Natural killer cell (primary cell): ENCODE results near the gene CDK14. TPM values are rescaled to one million over a fixed set of nuclear protein-coding genes. Genes with fewer than 3 reads are reported as not detected.

Source experiments
- ATAC-seq, 3 donors: fragments of 150-1000 bp in 2 of 3; fragments of 200-7000 bp in 1 of 3; cut with Tn5 transposase; 1 replicate in 1 of 3; 2 replicates in 2 of 3; pipeline ENCODE4 v1.10.0; 2021; ENCODE audit warnings: mild to moderate bottlenecking in 2 of 3, moderate library complexity in 2 of 3
- DNase-seq, 2 donors: peaks; one replicate each; pipeline versions ENCODE4 v3.0.0 to v3.0.0-alpha.2; 2013 to 2021; ENCODE audit warnings: mixed read lengths in 1 of 2
- H3K27ac ChIP-seq: one replicate; pipeline ENCODE4 v1.5.1; 2013; ENCODE audit warnings: mild to moderate bottlenecking, low read length
- H3K27me3 ChIP-seq: one replicate; pipeline ENCODE4 v1.6.1; 2013; ENCODE audit warnings: low read length; ENCODE audit not compliant: control insufficient read depth, insufficient read depth
- H3K36me3 ChIP-seq: one replicate; pipeline ENCODE4 v1.6.1; 2013; ENCODE audit warnings: low read length; ENCODE audit not compliant: control insufficient read depth, insufficient read depth
- H3K4me1 ChIP-seq: one replicate; pipeline ENCODE4 v1.6.1; 2013; ENCODE audit warnings: low read length; ENCODE audit not compliant: control insufficient read depth, insufficient read depth
- H3K4me3 ChIP-seq: one replicate; pipeline ENCODE4 v1.5.1; 2013; ENCODE audit warnings: low read length
- H3K9me3 ChIP-seq: one replicate; pipeline ENCODE4 v1.6.1; 2013; ENCODE audit warnings: low read length; ENCODE audit not compliant: control insufficient read depth, insufficient read depth
- H3K27ac Mint-ChIP-seq, 2 donors: one replicate each; pipeline ENCODE4 v1.8.0; 2022; ENCODE audit warnings: mild to moderate bottlenecking in 2 of 2, mixed read lengths in 2 of 2, moderate library complexity in 1 of 2
- H3K27me3 Mint-ChIP-seq, 2 donors: one replicate each; pipeline ENCODE4 v1.8.0; 2022; ENCODE audit warnings: low read depth in 2 of 2, mixed read lengths in 2 of 2
- H3K36me3 Mint-ChIP-seq: one replicate; pipeline ENCODE4 v1.8.0; 2022; ENCODE audit warnings: mixed read lengths
- H3K4me1 Mint-ChIP-seq, 2 donors: one replicate each; pipeline ENCODE4 v1.8.0; 2022; ENCODE audit warnings: mixed read lengths in 2 of 2
- H3K4me3 Mint-ChIP-seq: one replicate; pipeline ENCODE4 v1.8.0; 2022; ENCODE audit warnings: mild to moderate bottlenecking, moderate library complexity, mixed read lengths
- H3K9me3 Mint-ChIP-seq, 2 donors: one replicate each; pipeline ENCODE4 v1.8.0; 2022; ENCODE audit warnings: mixed read lengths in 2 of 2
- WGBS: methylation state at CpG from one replicate; pipeline ENCODE4 v1.1.7; 2013; ENCODE audit warnings: missing lambda C conversion rate; ENCODE audit not compliant: insufficient coverage; 5-methylcytosine and 5-hydroxymethylcytosine counted together
- intact Hi-C: fragments of 100-400 bp; cut with micrococcal nuclease; formaldehyde crosslinking; loops from one replicate; pipeline ENCODE4 v1.14.2; 2022
- total RNA-seq, 4 donors: library from RNA; stranded (reverse); fragments of 120-200 nt in 1 of 4; gene quantifications; one replicate each; pipeline versions ENCODE4 v1.2.3 to v1.2.4, GENCODE V29; 2013 to 2022
- TF ChIP-seq, protein P1 (sequence below): fragments of 200-600 bp; IDR thresholded peaks from one replicate; pipeline ENCODE4 v1.8.0; 2022; ENCODE audit warnings: antibody characterized with exemption

CDK14 gene
- total RNA-seq, 3 donors from 2014 or later (not counting 1 experiment from before 2014, with no cell fraction given): 1.2 to 12.5 (median 1.9) TPM

- peaks cover 7 to 13% of the 10 kb centered on the region in 2 donors for H3K9me3 Mint-ChIP-seq
These were observed 561.6 kb downstream of the CDK14 start for GRCh38 chr7:91157579-91158320.

DNA sequence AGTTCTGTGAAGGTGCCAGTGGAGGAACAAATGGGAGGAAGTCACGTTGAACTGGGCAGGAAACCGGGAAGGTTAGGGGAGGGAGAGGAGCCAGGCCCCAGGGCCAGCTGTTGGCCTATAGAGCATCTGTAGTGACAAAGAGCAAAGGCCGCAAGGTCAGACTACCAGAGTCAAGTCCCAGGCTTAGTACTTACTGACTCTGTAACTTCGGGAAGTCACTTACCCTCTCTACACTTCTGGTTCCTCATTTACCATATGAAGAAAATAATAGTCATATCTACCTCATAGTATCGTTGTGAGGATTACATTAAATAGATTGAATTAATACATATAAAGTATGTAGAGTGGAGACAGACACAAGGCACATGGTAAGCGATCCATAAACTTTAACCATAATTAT lies 566.3 kb downstream of the CDK14 start:
- Histone ChIP-seq H3K36me3 (no peaks in the 10 kb centered on the region), H3K4me1 (no peaks in the 10 kb centered on the region), H3K27ac (no peak overlapping the region), H3K9me3 (no peaks in the 10 kb centered on the region), H3K27me3 (no peaks in the 10 kb centered on the region), H3K4me3 (no peak overlapping the region)
- TF ChIP-seq, protein P1, sequence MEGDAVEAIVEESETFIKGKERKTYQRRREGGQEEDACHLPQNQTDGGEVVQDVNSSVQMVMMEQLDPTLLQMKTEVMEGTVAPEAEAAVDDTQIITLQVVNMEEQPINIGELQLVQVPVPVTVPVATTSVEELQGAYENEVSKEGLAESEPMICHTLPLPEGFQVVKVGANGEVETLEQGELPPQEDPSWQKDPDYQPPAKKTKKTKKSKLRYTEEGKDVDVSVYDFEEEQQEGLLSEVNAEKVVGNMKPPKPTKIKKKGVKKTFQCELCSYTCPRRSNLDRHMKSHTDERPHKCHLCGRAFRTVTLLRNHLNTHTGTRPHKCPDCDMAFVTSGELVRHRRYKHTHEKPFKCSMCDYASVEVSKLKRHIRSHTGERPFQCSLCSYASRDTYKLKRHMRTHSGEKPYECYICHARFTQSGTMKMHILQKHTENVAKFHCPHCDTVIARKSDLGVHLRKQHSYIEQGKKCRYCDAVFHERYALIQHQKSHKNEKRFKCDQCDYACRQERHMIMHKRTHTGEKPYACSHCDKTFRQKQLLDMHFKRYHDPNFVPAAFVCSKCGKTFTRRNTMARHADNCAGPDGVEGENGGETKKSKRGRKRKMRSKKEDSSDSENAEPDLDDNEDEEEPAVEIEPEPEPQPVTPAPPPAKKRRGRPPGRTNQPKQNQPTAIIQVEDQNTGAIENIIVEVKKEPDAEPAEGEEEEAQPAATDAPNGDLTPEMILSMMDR: no peak
- Mint-ChIP-seq H3K9me3 (peaks cover 5 to 8% of the 10 kb centered on the region in 2 donors), H3K4me3 (no peak overlapping the region), H3K27me3 (no peaks in the 10 kb centered on the region), H3K36me3 (no peaks in the 10 kb centered on the region), H3K27ac (no peak overlapping the region), H3K4me1 (no peaks in the 10 kb centered on the region)
- intact Hi-C loops: no loop called here
- DNase-seq: no peak
- WGBS: 45% methylated on average over 4 of the region's 6 CpGs
- no peak for ATAC-seq

More at GRCh38 chr7:91157579-91158320, 561.6 kb downstream of the CDK14 start:
- Mint-ChIP-seq H3K27ac (no peak overlapping the region), H3K27me3 (no peaks in the 10 kb centered on the region), H3K4me1 (no peaks in the 10 kb centered on the region), H3K4me3 (no peak overlapping the region), H3K36me3 (no peaks in the 10 kb centered on the region)
- Histone ChIP-seq H3K4me1 (no peaks in the 10 kb centered on the region), H3K36me3 (no peaks in the 10 kb centered on the region), H3K4me3 (no peak overlapping the region), H3K27me3 (no peaks in the 10 kb centered on the region), H3K27ac (no peak overlapping the region), H3K9me3 (no peaks in the 10 kb centered on the region)
- no peak for ATAC-seq
- no peak for DNase-seq
- TF ChIP-seq, protein P1: no peak
- intact Hi-C loops: no loop called here
- 81% methylated on average over 6 of the region's 6 CpGs for WGBS

- no peaks in the 10 kb centered on the region for H3K36me3 Mint-ChIP-seq
- Histone ChIP-seq H3K9me3 (no peaks in the 10 kb centered on the region), H3K4me1 (no peaks in the 10 kb centered on the region), H3K27me3 (no peaks in the 10 kb centered on the region), H3K27ac (no peak overlapping the region), H3K4me3 (no peak overlapping the region), H3K36me3 (no peaks in the 10 kb centered on the region)
- TF ChIP-seq, protein P1: no peak
- no peak overlapping the region for H3K27ac Mint-ChIP-seq
- no peaks in the 10 kb centered on the region for H3K27me3 Mint-ChIP-seq
- DNase-seq (no peak), ATAC-seq (no peak)
- no peak overlapping the region for H3K4me3 Mint-ChIP-seq
- no peaks in the 10 kb centered on the region for H3K4me1 Mint-ChIP-seq
- intact Hi-C loops: no loop called here
- WGBS: 93% methylated on average over 2 of the region's 2 CpGs
- H3K9me3 Mint-ChIP-seq: peaks cover 5 to 8% of the 10 kb centered on the region in 2 donors
These were observed 568.4 kb downstream of the CDK14 start for GRCh38 chr7:91164506-91164905.
